ENCODE data around the gene ANKH.

The ANKH gene

DNA sequence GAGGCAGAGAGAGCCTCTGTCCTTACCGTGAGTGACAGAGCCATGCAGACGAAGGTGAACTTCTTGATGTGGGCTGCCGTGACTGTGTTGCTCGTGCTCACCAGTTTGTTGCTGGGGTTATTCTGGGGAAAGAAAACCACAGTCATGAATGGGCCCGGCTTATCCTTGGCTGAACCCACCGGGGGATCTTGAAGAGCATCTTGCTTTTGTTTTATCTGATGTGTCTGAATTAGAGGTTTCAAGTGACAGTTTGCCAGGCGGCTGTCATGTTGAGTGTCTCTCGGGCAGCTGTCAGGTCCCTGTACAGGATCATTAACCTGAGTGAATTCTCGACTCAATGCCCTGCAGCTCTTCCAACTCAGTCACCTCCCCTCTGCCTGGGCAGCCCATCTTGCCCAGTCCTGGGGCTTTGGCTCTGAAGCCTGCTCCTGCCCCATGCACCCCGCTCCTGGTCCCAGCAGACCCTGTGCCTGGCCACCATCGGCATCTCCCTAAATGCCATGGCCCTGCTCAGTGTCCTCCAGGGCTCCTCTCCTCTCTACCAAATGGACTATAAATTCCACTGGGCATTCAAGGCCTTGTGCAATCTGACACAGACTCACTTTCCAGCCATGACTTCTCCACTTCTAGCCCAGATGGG is 129.7 kb downstream of the ANKH start:
- in situ Hi-C loops (cut with MboI; ENCODE audit: low sequenced_read_pairs): no loop called here

DNA sequence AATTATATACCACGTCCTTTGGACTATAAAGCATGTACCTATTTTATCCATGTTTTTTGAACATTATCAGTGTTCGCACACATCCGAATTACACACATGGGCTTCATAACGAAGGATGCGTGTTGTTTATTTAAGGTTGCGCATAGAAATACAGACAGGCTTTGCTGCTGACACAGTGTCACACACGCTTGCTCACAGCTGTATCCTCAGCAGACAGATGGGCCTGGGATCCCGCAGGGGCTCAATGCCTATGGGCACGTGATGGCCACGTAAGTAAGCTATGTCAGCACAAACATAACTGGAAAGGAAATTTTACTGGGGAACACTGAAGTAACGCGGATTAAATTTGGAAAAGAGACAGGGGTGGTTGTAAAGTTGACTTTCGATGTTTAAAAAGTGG is 130.4 kb downstream of the ANKH start:
- in situ Hi-C loops (cut with MboI; ENCODE audit: low sequenced_read_pairs): no loop called here

DNA sequence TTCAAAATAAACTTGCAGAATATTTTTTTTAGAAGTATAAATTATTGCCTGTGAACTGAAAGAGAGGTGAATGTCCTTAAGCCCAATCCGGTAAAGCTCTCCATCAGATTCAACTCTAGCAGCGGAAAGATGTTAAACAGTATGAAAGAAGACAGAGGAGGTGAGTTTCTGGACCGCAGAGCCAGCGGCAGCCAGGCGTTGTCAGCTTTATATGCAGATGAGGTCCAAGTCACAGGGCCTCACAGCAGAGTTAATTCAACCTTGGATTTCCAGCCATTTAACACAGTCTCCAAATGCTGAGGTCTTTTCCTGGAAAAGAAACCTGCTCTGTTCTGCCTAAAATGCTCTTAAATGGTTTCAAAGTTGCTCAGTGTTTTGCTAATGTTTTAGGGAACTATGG is 131.6 kb downstream of the ANKH start:
- in situ Hi-C loops (cut with MboI; ENCODE audit: low sequenced_read_pairs): no loop called here

- in situ Hi-C loops (cut with MboI; ENCODE audit: low sequenced_read_pairs): no loop called here
Measured at GRCh38 chr5:14739538-14739937, 132.0 kb downstream of the ANKH start.

GRCh38 chr5:14738050-14738449 is 133.5 kb downstream of the ANKH start:
- in situ Hi-C loops (cut with MboI; ENCODE audit: low sequenced_read_pairs): no loop called here

DNA sequence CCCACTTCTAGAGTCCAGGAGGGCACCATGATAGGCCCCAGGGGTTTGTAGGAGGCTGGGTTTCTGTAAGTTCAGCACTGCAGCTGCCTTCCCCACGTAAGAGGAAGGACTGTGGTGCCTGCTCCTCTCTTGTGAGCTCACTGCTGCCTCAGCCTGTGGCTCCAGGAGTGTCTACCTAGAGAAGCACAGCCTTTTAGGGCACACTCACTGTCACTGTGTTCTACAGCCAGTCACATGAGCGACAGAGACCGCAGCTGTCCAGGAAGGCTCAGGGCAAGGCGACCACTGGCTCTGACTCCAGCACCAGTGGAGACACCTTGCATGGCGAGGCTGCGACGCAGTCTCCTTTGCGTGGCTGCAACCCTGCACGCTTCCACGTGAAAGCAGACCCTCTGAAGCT is 134.3 kb downstream of the ANKH start:
- in situ Hi-C loops (cut with MboI; ENCODE audit: low sequenced_read_pairs): no loop called here

- in situ Hi-C loops (cut with MboI; ENCODE audit: low sequenced_read_pairs): no loop called here
Measured at GRCh38 chr5:14735944-14736343, 135.6 kb downstream of the ANKH start.

- in situ Hi-C loops (cut with MboI; ENCODE audit: low sequenced_read_pairs): no loop called here
Measured at GRCh38 chr5:14734396-14734795, 137.2 kb downstream of the ANKH start.

GRCh38 chr5:14733661-14734060 is 137.9 kb downstream of the ANKH start:
- in situ Hi-C loops (cut with MboI; ENCODE audit: low sequenced_read_pairs): no loop called here

DNA sequence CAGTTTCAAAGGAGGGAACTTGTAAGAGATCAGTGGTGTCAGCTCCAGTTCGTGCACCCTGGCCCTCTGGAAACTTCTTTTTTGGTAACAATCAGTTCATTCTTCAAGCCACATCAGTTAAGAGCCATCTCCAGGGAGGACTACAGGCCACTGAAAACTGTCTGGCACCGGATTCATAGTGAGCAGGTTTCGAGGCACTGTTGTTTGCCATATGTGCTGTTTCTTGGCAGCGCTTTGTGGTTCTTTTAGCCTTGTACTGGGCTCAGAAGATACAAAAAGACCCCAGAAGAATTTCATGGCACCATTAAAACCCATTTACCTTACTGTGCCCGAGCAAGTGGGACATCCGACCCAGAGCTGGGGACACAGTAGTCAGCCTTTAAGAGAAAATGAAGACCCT is 138.6 kb downstream of the ANKH start:
- in situ Hi-C loops (cut with MboI; ENCODE audit: low sequenced_read_pairs): no loop called here

DNA sequence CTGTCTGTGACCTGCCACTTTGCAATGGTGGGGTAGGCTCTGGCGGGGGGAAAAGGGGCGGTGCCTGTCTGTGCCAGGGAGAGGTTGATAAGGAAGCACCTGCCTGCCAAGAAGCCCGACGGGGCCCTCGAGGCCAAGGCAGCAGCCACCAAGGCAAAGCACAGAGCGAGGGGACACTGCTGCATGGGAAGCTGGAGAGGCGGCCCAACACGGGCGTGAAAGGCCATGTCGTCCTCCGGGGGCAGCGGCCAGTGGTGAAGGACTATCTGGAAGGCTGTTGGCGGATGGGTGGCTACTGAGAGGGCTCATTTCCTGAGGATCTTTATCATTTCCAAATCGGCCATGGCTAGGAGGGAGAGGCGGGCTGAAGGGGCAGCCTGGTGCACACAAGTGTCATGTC is 140.7 kb downstream of the ANKH start:
- in situ Hi-C loops (cut with MboI; ENCODE audit: low sequenced_read_pairs): no loop called here

DNA sequence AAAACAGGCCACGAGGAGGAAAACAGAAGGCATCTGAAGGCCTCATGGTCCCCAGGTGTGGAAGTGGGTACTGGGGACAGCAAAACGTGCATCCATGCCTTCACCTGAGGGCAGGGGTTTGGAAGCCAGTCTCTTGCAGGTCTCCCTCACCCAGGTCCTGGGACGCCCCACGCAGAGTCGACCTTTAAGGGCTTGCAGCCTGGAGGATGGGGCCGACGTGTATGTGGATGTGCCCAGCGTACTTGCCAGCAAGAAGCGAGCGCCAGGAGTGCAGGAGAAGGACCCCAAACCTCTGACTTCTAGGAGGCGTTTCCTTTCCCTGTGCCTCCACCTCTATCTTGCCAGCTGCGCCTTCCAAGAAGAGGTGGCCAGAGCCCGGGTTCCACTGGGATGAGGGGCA is 141.1 kb downstream of the ANKH start:
- in situ Hi-C loops (cut with MboI; ENCODE audit: low sequenced_read_pairs): no loop called here

- in situ Hi-C loops (cut with MboI; ENCODE audit: low sequenced_read_pairs): no loop called here
Measured at GRCh38 chr5:14729448-14730385, 141.9 kb downstream of the ANKH start.

DNA sequence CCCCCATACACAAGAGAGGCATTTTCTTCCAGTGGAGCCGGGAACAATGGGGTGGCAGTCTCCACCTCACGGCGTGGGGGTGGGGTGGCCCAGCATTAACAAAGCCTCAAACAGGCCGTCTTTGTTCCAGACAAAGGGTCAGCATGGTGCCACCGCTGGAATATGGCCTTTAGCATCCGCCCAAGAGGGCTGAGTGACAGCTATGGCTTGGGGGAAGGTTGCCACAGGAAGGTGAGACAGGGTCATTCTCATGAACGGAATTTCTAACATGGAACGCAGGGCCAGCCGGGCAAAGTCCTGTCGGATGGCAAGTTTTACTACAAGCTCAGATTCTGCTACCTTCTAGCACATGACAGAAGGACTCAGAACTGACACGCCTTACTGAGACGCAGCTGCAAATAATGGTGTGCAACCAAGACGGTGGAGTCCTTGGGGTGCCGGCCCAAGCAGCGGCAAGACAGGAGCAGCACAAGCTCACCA is 143.1 kb downstream of the ANKH start:
- in situ Hi-C loops (cut with MboI; ENCODE audit: low sequenced_read_pairs): no loop called here

- in situ Hi-C loops (cut with MboI; ENCODE audit: low sequenced_read_pairs): no loop called here
Measured at GRCh38 chr5:14727928-14728458, 143.6 kb downstream of the ANKH start.

- in situ Hi-C loops (cut with MboI; ENCODE audit: low sequenced_read_pairs): no loop called here
Measured at GRCh38 chr5:14727428-14727865, 144.1 kb downstream of the ANKH start.

DNA sequence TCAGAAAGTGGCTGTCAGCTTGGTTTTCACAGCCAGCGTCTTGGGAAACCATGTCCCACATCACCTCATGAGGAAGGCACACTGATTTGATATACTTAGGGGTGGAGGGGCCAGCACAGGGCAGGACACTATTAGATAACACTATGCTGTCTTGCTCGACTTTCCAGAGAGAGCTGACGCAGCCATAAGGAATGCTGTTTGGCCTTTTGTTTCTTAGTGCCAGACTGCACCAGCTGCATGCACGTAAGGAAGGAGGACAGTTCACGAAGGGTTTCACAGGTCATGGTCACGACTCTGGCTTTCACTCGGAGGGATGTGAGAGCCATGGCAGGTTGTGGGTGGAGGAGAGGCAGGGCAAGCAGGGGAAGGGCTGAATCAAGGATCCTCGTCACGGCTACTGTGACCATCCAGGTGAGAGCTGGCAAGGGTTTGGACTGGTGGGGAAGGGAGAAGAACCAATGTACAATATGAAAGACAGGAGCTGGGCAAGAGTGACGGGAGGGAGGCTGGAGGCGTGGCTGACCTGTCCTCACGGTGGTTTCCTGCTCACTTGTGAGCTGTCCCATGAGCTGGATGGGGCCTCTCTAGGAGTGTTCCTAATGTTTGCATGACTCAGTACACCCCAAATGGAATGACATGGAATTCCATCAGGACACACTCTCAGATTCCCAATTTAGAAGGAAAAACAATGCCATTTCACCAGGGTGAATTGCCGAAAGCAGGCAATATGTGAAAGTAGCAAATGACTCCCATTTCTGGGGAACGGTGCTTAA is 145.3 kb downstream of the ANKH start:
- in situ Hi-C loops (cut with MboI; ENCODE audit: low sequenced_read_pairs): no loop called here

DNA sequence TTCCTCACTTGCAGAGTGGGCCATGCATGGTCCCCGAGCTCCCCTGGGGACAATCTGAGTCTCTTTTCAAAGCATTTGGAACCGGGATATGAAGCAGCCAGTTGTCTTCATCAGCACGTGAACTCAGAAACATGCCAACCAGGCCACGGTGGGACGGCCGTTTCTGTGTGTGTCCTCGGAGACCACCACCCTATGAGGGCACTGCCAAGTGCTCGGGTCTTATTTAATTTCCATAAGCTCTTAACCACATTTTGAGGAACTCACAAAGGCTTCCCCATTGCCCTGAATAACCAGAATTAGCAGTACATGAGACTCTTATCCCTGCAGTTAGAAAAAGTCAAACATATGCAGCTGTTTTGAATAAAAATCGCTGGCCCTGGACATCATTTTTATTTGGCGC is 146.9 kb downstream of the ANKH start:
- in situ Hi-C loops (cut with MboI; ENCODE audit: low sequenced_read_pairs): loop anchor here (25.0 kb wide), 1 partner anchor 288 kb away; no protein-coding TSS in a partner anchor

GRCh38 chr5:14723701-14724132 is 147.9 kb downstream of the ANKH start:
- in situ Hi-C loops (cut with MboI; ENCODE audit: low sequenced_read_pairs): loop anchor here (25.0 kb wide), 1 partner anchor 289 kb away; no protein-coding TSS in a partner anchor

DNA sequence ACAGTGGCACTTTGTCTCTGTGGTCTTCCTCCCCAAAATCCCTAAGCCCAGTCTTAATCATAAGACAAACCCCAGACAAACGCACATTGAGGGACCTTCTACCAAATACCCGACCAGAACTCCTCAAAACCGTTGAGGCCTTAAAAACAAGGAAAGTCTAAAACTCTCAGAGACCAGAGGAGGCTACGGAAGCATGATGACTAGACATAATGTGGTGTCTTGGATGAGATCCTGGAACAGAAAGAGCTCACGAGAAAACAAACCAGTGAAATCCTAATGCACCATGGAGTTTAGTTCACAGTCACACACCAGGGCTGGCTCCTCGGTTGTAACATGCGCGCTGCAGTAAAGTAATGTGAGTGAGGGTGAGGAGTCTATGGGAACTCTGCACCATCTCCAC is 148.7 kb downstream of the ANKH start:
- in situ Hi-C loops (cut with MboI; ENCODE audit: low sequenced_read_pairs): loop anchor here (25.0 kb wide), 1 partner anchor 289 kb away; no protein-coding TSS in a partner anchor
